Calu3 (cell line): ENCODE measurements around the gene CCNL2. TPM values are rescaled to one million over a fixed set of nuclear protein-coding genes. Genes with fewer than 3 reads are reported as not detected.

Experiments
- BruUV-seq: library from RNA; stranded (reverse); fragments of 400-500 nt; replicated peaks from 2 replicates; lab custom pipeline; 2021; lab: Mats Ljungman, UMichigan
- CTCF ChIA-PET: fragments of 300-600 bp; sonication (Branson Sonifier 250); formaldehyde crosslinking; loops from one replicate; lab custom pipeline; 2022; ENCODE audit warnings: antibody characterized with exemption; lab: Charles Lee
- DNase-seq: peaks from one replicate; pipeline ENCODE4 v3.0.0; 2022
- H3K27ac Mint-ChIP-seq: one replicate; pipeline ENCODE4 v1.8.0; 2022; ENCODE audit warnings: mixed read lengths; ENCODE audit not compliant: unreplicated experiment
- H3K27me3 Mint-ChIP-seq: one replicate; pipeline ENCODE4 v1.8.0; 2022; ENCODE audit warnings: mixed read lengths; ENCODE audit not compliant: unreplicated experiment
- H3K36me3 Mint-ChIP-seq: one replicate; pipeline ENCODE4 v1.8.0; 2022; ENCODE audit warnings: mild to moderate bottlenecking, moderate library complexity, mixed read lengths; ENCODE audit not compliant: insufficient read depth, unreplicated experiment
- H3K4me1 Mint-ChIP-seq: one replicate; pipeline ENCODE4 v1.8.0; 2022; ENCODE audit warnings: mild to moderate bottlenecking, low read depth, mixed read lengths; ENCODE audit not compliant: unreplicated experiment
- H3K4me3 Mint-ChIP-seq: one replicate; pipeline ENCODE4 v1.8.0; 2022; ENCODE audit warnings: mild to moderate bottlenecking, low read depth, moderate library complexity, mixed read lengths; ENCODE audit not compliant: unreplicated experiment
- H3K9me3 Mint-ChIP-seq: one replicate; pipeline ENCODE4 v1.8.0; 2022; ENCODE audit warnings: low read depth, mixed read lengths; ENCODE audit not compliant: unreplicated experiment
- CTCF ChIP-seq: fragments of 200-600 bp; IDR thresholded peaks from one replicate; pipeline ENCODE4 v1.8.0; 2022; ENCODE audit warnings: antibody characterized with exemption; ENCODE audit not compliant: unreplicated experiment
- intact Hi-C: fragments of 100-400 bp; cut with micrococcal nuclease; formaldehyde crosslinking; loops from one replicate; pipeline ENCODE4 v1.10.0; 2022; ENCODE audit not compliant: unreplicated experiment
- total RNA-seq: library from RNA; stranded (reverse); gene quantifications from 2 replicates; pipeline ENCODE4 v1.2.3, GENCODE V29; 2022

The CCNL2 gene
- total RNA-seq, 1 experiment from 2014 or later = 166 TPM

GRCh38 chr1:1402072-1402900, 3.2 kb upstream of the CCNL2 start:
- no TSS peak for BruUV-seq
- Mint-ChIP-seq H3K27ac (peak overlapping the region; percentile 30), H3K9me3 (no peaks in the 10 kb centered on the region), H3K4me1 (no peaks in the 10 kb centered on the region), H3K27me3 (no peaks in the 10 kb centered on the region), H3K4me3 (no peak overlapping the region), H3K36me3 (peaks cover 88% of the 10 kb centered on the region)
- intact Hi-C loops = no loop called here
- peak; percentile 43 for DNase-seq
- TF ChIP-seq CTCF = no peak
- CTCF ChIA-PET = interaction anchor here (0.6 kb wide), 1 partner anchor 103 kb away, joined by 3 read pairs; no protein-coding TSS in a partner anchor

GRCh38 chr1:1401457-1402010, 2.4 kb upstream of the CCNL2 start:
- intact Hi-C loops = no loop called here
- CTCF ChIA-PET = interaction anchor here (0.6 kb wide), 1 partner anchor 104 kb away, joined by 3 read pairs; no protein-coding TSS in a partner anchor
- peak overlapping the region; percentile 84 for H3K4me3 Mint-ChIP-seq
- H3K9me3 Mint-ChIP-seq = no peaks in the 10 kb centered on the region
- H3K36me3 Mint-ChIP-seq = peaks cover 87% of the 10 kb centered on the region
- TF ChIP-seq CTCF = no peak
- no peaks in the 10 kb centered on the region for H3K4me1 Mint-ChIP-seq
- no peaks in the 10 kb centered on the region for H3K27me3 Mint-ChIP-seq
- BruUV-seq = no TSS peak
- H3K27ac Mint-ChIP-seq = no peak overlapping the region
- DNase-seq = no peak

GRCh38 chr1:1400576-1401456, 1.7 kb upstream of the CCNL2 start:
- Mint-ChIP-seq H3K27ac (peak overlapping the region; percentile 90), H3K9me3 (no peaks in the 10 kb centered on the region), H3K4me3 (peak overlapping the region; percentile 84), H3K4me1 (no peaks in the 10 kb centered on the region), H3K36me3 (peaks cover 80% of the 10 kb centered on the region), H3K27me3 (no peaks in the 10 kb centered on the region)
- TF ChIP-seq CTCF = no peak
- BruUV-seq = TSS peak; percentile 56
- no peak for DNase-seq
- CTCF ChIA-PET = no interaction called here
- intact Hi-C loops = no loop called here

GRCh38 chr1:1399872-1400575, 889 bp upstream of the CCNL2 start:
- no peak for TF ChIP-seq CTCF
- CTCF ChIA-PET = no interaction called here
- DNase-seq = no peak

More at GRCh38 chr1:1399872-1400575, 889 bp upstream of the CCNL2 start:
- H3K4me3 Mint-ChIP-seq = peak overlapping the region; percentile 84
- no TSS peak for BruUV-seq
- peak overlapping the region; percentile 90 for H3K27ac Mint-ChIP-seq
- H3K9me3 Mint-ChIP-seq = no peaks in the 10 kb centered on the region
- H3K4me1 Mint-ChIP-seq = no peaks in the 10 kb centered on the region
- H3K36me3 Mint-ChIP-seq = peaks cover 81% of the 10 kb centered on the region
- intact Hi-C loops = no loop called here
- H3K27me3 Mint-ChIP-seq = no peaks in the 10 kb centered on the region
